ENCODE measurements around the gene MMP25. TPM values are rescaled to one million over a fixed set of nuclear protein-coding genes. Genes with fewer than 3 reads are reported as not detected.
A peak's percentile ranks its signal among the peaks of the same experiment; 100 is the strongest.

The MMP25 gene
- total RNA-seq, 4 donors from 2014 or later: 0.51 to 0.87 (median 0.83) TPM; not detected in 1

DNA sequence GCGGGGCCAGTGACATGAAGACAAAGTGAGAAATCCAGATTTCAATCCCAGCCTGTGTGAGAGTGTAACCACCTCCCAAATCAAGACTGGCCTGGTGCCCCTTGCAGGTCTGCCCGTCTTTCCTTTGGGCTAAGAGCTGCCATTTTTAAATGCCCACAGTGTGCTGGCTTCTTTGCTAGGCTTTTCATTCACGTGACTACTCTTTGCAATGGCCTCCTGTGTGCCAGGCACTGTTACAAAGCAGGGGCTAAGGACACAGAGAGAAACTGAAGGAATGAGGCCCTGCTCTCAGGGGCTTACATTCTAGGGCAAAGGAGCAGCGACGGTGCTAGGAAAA lies 53.0 kb downstream of the MMP25 start:
- peak overlapping the region; percentile 21 for H3K4me3 ChIP-seq
- no peaks in the 10 kb centered on the region for H3K27me3 ChIP-seq
- no peak for TF ChIP-seq EP300 (IDR thresholded peaks at IDR 0.05)
- TF ChIP-seq POLR2A (IDR thresholded peaks at IDR 0.05): no peak
- no peak for TF ChIP-seq CTCF (IDR thresholded peaks at IDR 0.05)
- no peak for TF ChIP-seq POLR2AphosphoS5 (IDR thresholded peaks at IDR 0.05)
- peaks cover 20% of the 10 kb centered on the region for H3K4me1 ChIP-seq
- H3K27ac ChIP-seq: no peak overlapping the region
- no peak for DNase-seq (ENCODE audit: low spot score in 2 of 2)
- no peaks in the 10 kb centered on the region for H3K36me3 ChIP-seq
- H3K9me3 ChIP-seq: no peaks in the 10 kb centered on the region
- WGBS: 57% methylated on average over 5 of the region's 5 CpGs

- Histone ChIP-seq H3K4me3 (peak overlapping the region; percentile 21), H3K9me3 (no peaks in the 10 kb centered on the region), H3K27ac (no peak overlapping the region), H3K36me3 (no peaks in the 10 kb centered on the region), H3K4me1 (peaks cover 20% of the 10 kb centered on the region), H3K27me3 (no peaks in the 10 kb centered on the region)
- DNase-seq (ENCODE audit: low spot score in 2 of 2): peak; percentile 95 to 96
- 4% methylated on average over 39 of the region's 39 CpGs for WGBS
- no peak for TF ChIP-seq POLR2AphosphoS5 (IDR thresholded peaks at IDR 0.05)
These were observed 53.6 kb downstream of the MMP25 start for GRCh38 chr16:3099732-3100499.

DNA sequence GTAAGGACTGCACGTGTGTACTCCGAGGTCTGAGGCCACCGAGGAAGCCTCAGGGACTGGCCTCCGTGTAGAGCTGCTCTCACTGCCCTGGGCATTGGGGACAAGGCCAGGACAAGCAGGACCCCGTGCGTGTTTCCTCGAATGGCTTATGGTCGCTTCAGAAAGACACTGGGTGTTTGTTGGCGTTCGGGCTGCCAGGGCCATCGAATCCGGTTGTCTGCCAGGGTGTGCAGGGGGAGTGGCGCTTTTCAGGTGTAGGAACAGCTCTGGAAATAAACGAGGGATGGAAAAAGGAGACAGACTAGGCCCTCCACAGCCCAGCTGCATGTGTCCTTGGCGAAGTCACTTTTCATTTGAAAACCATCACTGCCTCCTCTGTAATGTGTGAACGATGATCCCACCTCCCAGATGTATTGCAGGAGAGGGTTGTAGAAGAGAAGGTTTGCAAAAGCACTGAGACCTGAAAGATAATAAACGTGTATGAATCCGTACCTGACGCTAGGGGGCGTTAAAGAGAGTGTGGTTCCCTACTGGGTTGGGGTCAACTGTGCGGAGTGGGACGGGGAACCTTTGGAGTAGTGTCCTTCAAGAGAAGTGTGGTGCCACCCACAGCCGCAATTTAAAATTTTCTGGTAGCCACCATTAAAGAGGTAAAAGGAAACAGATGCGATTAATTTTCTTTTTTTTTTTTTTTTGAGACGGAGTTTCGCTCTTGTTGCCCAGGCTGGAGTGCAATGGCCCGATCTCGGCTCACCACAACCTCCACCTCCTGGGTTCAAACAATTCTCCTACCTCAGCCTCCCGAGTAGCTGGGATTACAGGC lies 54.9 kb downstream of the MMP25 start:
- Histone ChIP-seq H3K9me3 (no peaks in the 10 kb centered on the region), H3K4me1 (peaks cover 18% of the 10 kb centered on the region), H3K27ac (peak overlapping the region; percentile 48), H3K36me3 (no peaks in the 10 kb centered on the region), H3K27me3 (no peaks in the 10 kb centered on the region), H3K4me3 (no peak overlapping the region)
- no peak for DNase-seq (ENCODE audit: low spot score in 2 of 2)
- peak in 1 of 2 donors; percentile 30 for TF ChIP-seq CTCF (IDR thresholded peaks at IDR 0.05)
- TF ChIP-seq EP300 (IDR thresholded peaks at IDR 0.05): no peak
- TF ChIP-seq POLR2A (IDR thresholded peaks at IDR 0.05): no peak
- no peak for TF ChIP-seq POLR2AphosphoS5 (IDR thresholded peaks at IDR 0.05)
- WGBS: 56% methylated on average over 29 of the region's 29 CpGs

GRCh38 chr16:3101841-3102470 lies 55.6 kb downstream of the MMP25 start:
- Histone ChIP-seq H3K4me3 (no peak overlapping the region), H3K4me1 (peaks cover 21% of the 10 kb centered on the region), H3K27ac (peak overlapping the region; percentile 48), H3K36me3 (no peaks in the 10 kb centered on the region), H3K9me3 (no peaks in the 10 kb centered on the region), H3K27me3 (no peaks in the 10 kb centered on the region)
- WGBS: 65% methylated on average over 27 of the region's 27 CpGs
- no peak for TF ChIP-seq CTCF (IDR thresholded peaks at IDR 0.05)
- TF ChIP-seq POLR2A (IDR thresholded peaks at IDR 0.05): no peak
- no peak for TF ChIP-seq EP300 (IDR thresholded peaks at IDR 0.05)
- TF ChIP-seq POLR2AphosphoS5 (IDR thresholded peaks at IDR 0.05): no peak
- no peak for DNase-seq (ENCODE audit: low spot score in 2 of 2)

DNA sequence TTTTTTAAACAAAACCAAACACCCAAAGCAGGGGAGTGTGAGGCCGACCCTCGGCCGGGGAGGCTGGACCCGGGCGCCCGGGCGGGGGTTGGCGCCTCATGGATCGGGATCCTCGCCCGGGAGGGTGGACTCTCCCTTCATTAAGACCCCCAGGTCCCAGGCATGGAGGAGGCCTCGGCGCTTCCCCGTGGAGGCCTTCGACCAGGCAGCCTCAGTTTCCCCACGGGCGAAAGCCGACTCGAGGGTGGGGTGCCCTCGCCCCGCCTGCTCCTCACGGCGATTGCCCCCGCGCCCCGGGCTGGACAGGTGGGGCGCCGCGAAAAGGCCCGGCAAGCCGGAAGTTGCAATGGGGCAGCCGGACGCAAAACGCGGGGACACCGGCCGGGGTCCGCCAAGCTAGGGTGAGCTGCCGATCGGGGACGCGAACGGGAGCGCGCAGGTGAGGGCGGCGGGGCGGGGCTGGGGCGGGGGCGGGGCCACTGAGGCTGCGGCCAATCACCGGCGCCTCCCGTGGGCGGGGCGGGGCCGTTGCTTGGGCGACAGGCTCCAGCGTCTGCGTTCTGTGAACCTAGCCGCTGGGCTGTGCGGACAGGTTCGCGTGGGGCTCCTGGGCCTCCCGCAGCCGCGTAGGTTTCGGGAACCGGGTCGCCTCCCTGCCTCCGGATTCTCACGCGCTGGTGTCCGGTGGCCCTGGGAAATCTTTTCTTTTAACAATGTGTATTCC lies 60.0 kb downstream of the MMP25 start:
- WGBS: under 1% methylated on average over 19 of the region's 74 CpGs
- no peaks in the 10 kb centered on the region for H3K27me3 ChIP-seq
- peaks cover 8% of the 10 kb centered on the region for H3K4me1 ChIP-seq
- no peak for TF ChIP-seq EP300 (IDR thresholded peaks at IDR 0.05)
- TF ChIP-seq POLR2AphosphoS5 (IDR thresholded peaks at IDR 0.05): peak in 2 of 3 donors; percentile 32 to 58
- no peak for TF ChIP-seq CTCF (IDR thresholded peaks at IDR 0.05)
- TF ChIP-seq POLR2A (IDR thresholded peaks at IDR 0.05): no peak
- DNase-seq (ENCODE audit: low spot score in 2 of 2): peak; percentile 89 to 95
- peak overlapping the region; percentile 85 for H3K27ac ChIP-seq
- H3K36me3 ChIP-seq: no peaks in the 10 kb centered on the region
- no peaks in the 10 kb centered on the region for H3K9me3 ChIP-seq
- H3K4me3 ChIP-seq: peak overlapping the region; percentile 73
